ENCODE measurements around the gene CCDC97.

DNA sequence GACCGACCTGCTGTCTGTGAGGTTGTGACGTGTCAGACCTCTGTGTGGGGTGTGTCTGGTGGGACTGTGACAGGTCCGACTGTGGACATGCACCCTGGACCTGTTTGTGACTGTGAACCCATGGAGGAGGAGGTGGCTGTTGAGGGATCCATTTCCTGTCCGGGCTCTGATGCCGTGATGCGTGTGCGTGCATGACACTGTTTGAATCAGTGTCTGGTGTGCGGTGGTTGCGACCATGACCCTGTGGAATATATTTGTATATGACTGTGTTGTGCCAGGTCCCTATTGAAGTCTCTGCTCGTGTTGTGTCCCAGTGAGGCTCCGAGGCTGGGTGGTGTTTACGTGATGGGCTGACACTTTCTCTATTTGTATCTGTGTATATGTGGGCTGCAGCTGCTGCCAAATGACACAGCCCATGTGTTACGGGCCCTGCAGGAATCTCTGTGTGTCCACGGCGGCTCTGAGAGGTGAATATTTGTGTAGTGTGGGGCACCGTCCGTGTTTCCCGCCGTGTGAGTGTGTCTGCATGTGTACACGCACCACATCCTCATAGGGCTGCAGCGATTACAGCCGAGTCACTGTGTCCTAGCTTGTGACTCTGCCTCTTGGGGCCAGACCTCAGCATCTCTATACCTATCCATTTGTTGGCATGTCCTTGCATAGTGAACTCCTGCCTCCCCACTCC lies 18.3 kb downstream of the CCDC97 start:
- TF ChIP-seq POLR2A (IDR thresholded peaks at IDR 0.05) (no peak), POLR2AphosphoS5 (IDR thresholded peaks at IDR 0.05; ENCODE audit: insufficient read depth in 1 of 2, low read depth in 1 of 2) (no peak)
